ENCODE data around the gene PADI1. TPM values are rescaled to one million over a fixed set of nuclear protein-coding genes. Genes with fewer than 3 reads are reported as not detected.

PADI1 gene
- total and polyA plus RNA-seq, 2 of the 8 experiments (the other 6 are each of a cell fraction or from before 2014, with no cell fraction given): 0.20 to 0.30 TPM

DNA sequence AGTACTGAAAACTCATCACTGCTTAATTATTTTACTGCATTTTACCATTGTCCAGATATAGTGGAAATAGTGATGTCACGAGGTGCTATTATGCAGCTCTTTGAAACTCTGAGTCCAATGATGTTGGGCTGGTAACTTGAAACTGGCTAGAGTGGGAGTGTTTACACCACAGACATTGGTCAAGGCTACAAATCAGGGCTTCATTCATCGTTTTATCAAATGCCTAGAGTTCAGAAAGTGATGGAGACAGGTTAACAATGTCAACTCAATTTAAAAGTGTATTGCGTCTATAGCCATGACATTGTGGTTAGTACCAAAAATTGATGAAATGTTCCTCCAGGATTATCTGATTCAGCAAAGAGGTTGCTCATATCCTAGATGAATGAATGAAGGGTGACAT, 12.7 kb downstream of the PADI1 start (continued):
- TF ChIP-seq, protein P1, sequence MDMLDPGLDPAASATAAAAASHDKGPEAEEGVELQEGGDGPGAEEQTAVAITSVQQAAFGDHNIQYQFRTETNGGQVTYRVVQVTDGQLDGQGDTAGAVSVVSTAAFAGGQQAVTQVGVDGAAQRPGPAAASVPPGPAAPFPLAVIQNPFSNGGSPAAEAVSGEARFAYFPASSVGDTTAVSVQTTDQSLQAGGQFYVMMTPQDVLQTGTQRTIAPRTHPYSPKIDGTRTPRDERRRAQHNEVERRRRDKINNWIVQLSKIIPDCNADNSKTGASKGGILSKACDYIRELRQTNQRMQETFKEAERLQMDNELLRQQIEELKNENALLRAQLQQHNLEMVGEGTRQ (IDR thresholded peaks at IDR 0.05; ENCODE audit: low read length): no peak
- TF ChIP-seq RAD21 (IDR thresholded peaks at IDR 0.05 in 1 of 2, conservative IDR thresholded peaks at IDR 0.05 in 1 of 2; ENCODE audit: low read depth in 2 of 2, low read length in 2 of 2) (no peak), POLR2A (IDR thresholded peaks at IDR 0.05; ENCODE audit: control extremely low read depth in 1 of 2, low read depth in 2 of 2, low read length in 2 of 2) (no peak), MAFK (IDR thresholded peaks at IDR 0.05; ENCODE audit: low read depth, low read length) (no peak), SRF (IDR thresholded peaks at IDR 0.05; ENCODE audit: low read depth, low read length) (no peak), HDAC6 (IDR thresholded peaks at IDR 0.05; ENCODE audit: low read depth, low read length) (no peak), KDM5A (IDR thresholded peaks at IDR 0.05; ENCODE audit: low read length) (no peak)
